Fibroblast of the aortic adventitia (primary cell): Measurements from ENCODE around the gene RAI14. TPM values are rescaled to one million over a fixed set of nuclear protein-coding genes. Genes with fewer than 3 reads are reported as not detected.
"Not testable (repeated sequence)": the region's sequence is repeated elsewhere in the genome, so short reads cannot be mapped to it uniquely, and the experiment has no call there.

Source experiments
- DNase-seq: peaks from one replicate; pipeline ENCODE4 v3.0.0-alpha.2; 2010; ENCODE audit warnings: low read depth
- H3K4me3 ChIP-seq: 2 replicates; pipeline ENCODE4 v1.5.1; 2011; ENCODE audit warnings: low read depth, mild to moderate bottlenecking, control low read depth, low read length, moderate library complexity
- total RNA-seq: library from RNA; depleted of rRNA; stranded (reverse); fragments of >200 nt; gene quantifications from 2 replicates; pipeline ENCODE4 v1.2.3, GENCODE V29; 2012; ENCODE audit warnings: low replicate concordance
- TF ChIP-seq, protein P1 (sequence below): IDR thresholded peaks from 2 replicates; pipeline ENCODE4 v1.5.1; 2011; ENCODE audit warnings: mild to moderate bottlenecking, low read length, control low read depth, inconsistent platforms; ENCODE audit not compliant: insufficient read depth

Gene RAI14
- total RNA-seq, 1 donor = 100 TPM

DNA sequence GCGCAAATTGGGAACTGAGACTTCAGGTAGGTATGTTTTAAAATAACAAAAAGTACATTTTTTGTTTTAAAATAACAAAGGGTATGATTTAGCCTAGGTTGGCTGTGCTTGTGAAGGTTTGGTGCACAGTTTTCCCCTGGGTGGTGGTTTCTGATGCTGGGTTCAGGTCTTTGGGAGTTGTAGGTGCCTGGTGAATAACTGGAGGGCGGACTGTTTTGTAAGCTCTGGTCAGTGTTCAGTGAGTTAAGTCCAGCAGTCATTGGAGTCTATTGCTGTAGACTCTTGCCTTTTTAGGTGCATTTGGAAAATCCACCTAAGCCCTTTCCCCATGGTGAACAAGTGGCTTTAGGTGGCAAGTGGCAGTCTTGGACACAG lies 43.9 kb downstream of the RAI14 start:
- TF ChIP-seq, protein P1, sequence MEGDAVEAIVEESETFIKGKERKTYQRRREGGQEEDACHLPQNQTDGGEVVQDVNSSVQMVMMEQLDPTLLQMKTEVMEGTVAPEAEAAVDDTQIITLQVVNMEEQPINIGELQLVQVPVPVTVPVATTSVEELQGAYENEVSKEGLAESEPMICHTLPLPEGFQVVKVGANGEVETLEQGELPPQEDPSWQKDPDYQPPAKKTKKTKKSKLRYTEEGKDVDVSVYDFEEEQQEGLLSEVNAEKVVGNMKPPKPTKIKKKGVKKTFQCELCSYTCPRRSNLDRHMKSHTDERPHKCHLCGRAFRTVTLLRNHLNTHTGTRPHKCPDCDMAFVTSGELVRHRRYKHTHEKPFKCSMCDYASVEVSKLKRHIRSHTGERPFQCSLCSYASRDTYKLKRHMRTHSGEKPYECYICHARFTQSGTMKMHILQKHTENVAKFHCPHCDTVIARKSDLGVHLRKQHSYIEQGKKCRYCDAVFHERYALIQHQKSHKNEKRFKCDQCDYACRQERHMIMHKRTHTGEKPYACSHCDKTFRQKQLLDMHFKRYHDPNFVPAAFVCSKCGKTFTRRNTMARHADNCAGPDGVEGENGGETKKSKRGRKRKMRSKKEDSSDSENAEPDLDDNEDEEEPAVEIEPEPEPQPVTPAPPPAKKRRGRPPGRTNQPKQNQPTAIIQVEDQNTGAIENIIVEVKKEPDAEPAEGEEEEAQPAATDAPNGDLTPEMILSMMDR = no peak
- no peak for DNase-seq
- H3K4me3 ChIP-seq = no peak overlapping the region

DNA sequence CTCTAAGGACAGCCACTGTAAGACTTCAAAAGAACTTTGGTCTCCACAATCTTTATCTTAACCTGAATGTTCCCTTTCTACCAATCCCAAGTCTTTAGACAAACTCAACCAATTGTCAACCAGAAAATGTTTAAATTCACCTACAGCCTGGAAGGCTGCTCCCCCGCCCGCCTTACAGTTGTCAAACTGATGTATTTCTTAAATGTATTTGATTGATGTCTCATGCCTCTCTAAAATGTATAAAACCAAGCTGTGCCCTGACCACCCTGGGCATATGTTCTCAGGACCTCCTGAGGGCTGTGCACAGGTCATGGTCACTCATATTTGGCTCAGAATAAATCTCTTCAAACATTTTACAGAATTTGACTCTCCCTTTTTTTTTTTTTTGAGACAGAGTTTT lies 45.3 kb downstream of the RAI14 start:
- H3K4me3 ChIP-seq, DNase-seq: not testable (repeated sequence)

DNA sequence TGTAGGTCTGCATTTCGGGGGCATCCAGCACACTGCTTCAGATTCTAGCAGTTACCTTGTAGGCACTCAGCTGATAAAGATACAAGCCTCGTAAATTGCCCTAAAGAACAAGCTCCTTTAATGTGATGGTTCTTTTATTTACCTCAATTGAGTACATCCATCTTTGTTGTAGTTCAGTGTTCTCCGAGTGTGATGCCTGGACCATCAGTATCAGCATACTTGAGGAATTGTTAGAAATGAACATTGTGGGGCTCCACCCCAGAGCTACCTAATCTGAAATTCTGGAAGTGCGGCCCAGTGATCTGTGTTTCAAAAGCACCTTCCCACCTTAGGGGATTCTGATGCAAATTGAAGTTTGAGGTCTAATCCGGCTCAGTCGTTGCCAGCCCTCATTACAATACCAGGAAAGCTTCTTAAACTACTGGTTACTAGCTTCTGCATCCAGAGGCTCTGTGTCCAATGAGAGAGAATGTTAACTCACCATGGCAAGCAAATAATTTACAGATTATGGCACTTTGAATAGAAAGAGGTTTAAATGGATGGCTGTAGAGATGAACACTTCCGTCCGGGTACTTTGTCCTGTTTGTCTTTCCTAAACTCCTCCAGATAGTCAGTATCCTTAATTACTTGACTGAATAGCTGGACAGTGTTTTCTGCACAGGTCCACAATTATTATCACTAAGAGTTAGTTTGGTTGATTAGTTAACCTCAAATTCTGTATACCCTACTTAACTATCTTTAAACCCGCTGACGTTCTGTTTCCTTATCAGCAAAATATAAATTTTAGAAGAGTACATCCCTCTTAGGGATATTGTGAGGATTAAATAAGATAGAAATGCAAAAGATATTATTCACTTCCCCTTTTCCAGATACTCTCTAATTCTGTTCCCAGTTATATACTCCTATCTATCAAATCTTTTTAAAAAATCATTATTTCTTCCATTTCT lies 47.9 kb downstream of the RAI14 start:
- no peak for DNase-seq
- TF ChIP-seq, protein P1 = no peak
- no peak overlapping the region for H3K4me3 ChIP-seq

DNA sequence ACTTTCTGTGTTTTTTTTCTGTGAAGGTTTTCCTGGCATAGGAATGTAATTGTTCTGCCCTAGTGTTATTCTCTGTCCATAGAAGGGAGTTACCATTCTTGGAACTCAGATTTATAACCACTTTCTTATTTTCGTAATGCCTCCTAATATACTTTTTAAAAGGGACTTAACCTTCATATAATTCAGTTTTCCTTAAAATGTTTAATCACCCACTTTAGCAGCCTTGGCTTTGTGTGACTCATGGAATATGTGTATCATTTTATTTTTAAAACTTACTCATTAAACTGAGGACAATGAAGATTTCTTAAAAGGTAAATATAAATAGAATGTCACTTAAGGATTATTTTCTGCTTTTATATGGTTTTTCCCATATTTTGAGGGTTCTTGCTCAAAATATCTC lies 50.0 kb downstream of the RAI14 start:
- TF ChIP-seq, protein P1 = no peak
- H3K4me3 ChIP-seq = no peak overlapping the region
- peak; percentile 38 for DNase-seq

DNA sequence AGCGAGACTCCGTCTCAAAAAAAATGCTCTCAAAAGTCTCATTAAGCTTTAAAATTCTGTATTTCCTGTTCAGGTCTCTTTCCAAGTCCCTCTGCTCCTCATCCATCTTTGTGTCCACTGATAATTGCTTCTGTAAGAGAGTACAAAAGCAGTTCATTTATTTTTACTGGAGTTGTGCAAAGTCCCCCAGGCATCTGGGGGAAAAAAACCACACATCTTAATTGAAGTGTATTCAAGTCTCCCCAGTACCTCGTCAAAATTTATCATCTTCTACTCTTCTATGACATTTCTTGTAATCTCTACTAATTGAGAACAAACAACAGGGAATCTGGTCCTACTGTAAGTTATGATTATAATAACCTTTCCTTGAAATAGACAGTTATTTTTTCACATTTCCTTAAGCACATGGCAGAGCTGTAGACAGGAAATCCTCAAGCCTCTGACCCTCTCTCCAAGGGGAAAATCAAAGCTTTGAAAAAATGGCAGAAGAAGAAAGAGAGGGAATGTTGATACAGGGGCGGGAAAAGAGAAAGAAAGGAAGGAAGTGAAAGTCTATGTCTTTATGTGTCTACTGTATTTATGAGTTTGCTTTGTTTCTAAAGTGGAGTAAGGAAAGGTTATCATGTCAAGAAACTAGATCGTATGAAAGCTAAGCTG lies 51.5 kb downstream of the RAI14 start:
- H3K4me3 ChIP-seq = no peak overlapping the region
- DNase-seq = no peak
- TF ChIP-seq, protein P1 = no peak

DNA sequence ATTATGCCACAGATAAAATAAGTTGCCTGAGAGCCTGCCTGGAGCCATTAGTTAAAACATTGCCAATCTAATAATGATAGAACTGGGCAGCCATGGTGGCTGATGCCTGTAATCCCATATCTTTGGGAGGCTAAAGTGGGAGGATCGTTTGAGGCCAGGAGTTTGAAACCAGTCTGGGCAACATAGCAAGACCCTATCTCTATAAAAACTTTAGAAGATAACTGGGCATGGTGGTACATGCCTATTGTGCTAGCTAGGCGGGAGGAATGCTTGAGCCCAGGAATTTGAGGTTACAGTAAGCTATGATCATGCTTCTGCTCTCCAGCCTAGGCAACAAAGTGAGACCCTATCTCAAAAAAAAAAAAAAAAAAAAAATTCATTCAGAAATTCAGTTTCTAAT lies 52.6 kb downstream of the RAI14 start:
- no peak for DNase-seq
- no peak overlapping the region for H3K4me3 ChIP-seq
- TF ChIP-seq, protein P1 = no peak
